BJ (cell line): ENCODE data around the gene PPP1R2. TPM values are rescaled to one million over a fixed set of nuclear protein-coding genes. Genes with fewer than 3 reads are reported as not detected.

Experiments
- CTCF ChIA-PET: fragments of 350-600 bp; formaldehyde crosslinking; extraction: SDS; loops from one replicate; lab custom pipeline; 2021; ENCODE audit warnings: antibody characterized with exemption, inconsistent platforms; lab: Yijun Ruan, JAX
- POLR2A ChIA-PET: fragments of 300-600 bp; sonication (Branson Sonifier 250); formaldehyde crosslinking; extraction: SDS; loops from one replicate; lab custom pipeline; 2021; ENCODE audit warnings: antibody characterized with exemption; lab: Charles Lee
- DNase-seq: peaks from one replicate; pipeline ENCODE4 v3.0.0-alpha.2; 2011; ENCODE audit warnings: low read depth
- H3K27me3 ChIP-seq: 2 replicates; pipeline ENCODE4 v1.6.0; 2011; ENCODE audit warnings: low read length; ENCODE audit not compliant: control insufficient read depth, insufficient read depth
- H3K36me3 ChIP-seq: 2 replicates; pipeline ENCODE4 v1.5.1; 2011; ENCODE audit warnings: low read length; ENCODE audit not compliant: control insufficient read depth, insufficient read depth
- H3K4me3 ChIP-seq: 2 replicates; pipeline ENCODE4 v1.5.1; 2011; ENCODE audit warnings: low read depth, mild to moderate bottlenecking, control low read depth, low read length
- polyA plus RNA-seq: library from polyadenylated mRNA; depleted of rRNA; stranded (reverse); fragments of >200 nt; gene quantifications from 2 replicates; pipeline ENCODE4 v1.2.3, GENCODE V29; 2011
- TF ChIP-seq, protein P1 (sequence below): IDR thresholded peaks from 2 replicates; pipeline ENCODE4 v1.5.1; 2011; ENCODE audit warnings: low read depth, mild to moderate bottlenecking, control low read depth, inconsistent platforms, low read length, moderate library complexity; ENCODE audit not compliant: insufficient read depth

Gene PPP1R2
- polyA plus RNA-seq, 1 experiment: 41.9 TPM

GRCh38 chr3:195535293-195535692 is 7.8 kb downstream of the PPP1R2 start:
- ChIA-PET CTCF (interaction anchor here (1.0 to 4.1 kb wide), 2 partner anchors 265 to 273 kb away, joined by 3 to 19 read pairs; partner anchors contain the start of gene XXYLT1), POLR2A (no interaction called here)
- DNase-seq: no peak
- H3K27me3 ChIP-seq: no peaks in the 10 kb centered on the region
- TF ChIP-seq, protein P1, sequence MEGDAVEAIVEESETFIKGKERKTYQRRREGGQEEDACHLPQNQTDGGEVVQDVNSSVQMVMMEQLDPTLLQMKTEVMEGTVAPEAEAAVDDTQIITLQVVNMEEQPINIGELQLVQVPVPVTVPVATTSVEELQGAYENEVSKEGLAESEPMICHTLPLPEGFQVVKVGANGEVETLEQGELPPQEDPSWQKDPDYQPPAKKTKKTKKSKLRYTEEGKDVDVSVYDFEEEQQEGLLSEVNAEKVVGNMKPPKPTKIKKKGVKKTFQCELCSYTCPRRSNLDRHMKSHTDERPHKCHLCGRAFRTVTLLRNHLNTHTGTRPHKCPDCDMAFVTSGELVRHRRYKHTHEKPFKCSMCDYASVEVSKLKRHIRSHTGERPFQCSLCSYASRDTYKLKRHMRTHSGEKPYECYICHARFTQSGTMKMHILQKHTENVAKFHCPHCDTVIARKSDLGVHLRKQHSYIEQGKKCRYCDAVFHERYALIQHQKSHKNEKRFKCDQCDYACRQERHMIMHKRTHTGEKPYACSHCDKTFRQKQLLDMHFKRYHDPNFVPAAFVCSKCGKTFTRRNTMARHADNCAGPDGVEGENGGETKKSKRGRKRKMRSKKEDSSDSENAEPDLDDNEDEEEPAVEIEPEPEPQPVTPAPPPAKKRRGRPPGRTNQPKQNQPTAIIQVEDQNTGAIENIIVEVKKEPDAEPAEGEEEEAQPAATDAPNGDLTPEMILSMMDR: no peak
- H3K4me3 ChIP-seq: no peak overlapping the region
- no peaks in the 10 kb centered on the region for H3K36me3 ChIP-seq

GRCh38 chr3:195532834-195533233 is 10.3 kb downstream of the PPP1R2 start:
- Histone ChIP-seq H3K36me3 (no peaks in the 10 kb centered on the region), H3K27me3 (no peaks in the 10 kb centered on the region), H3K4me3 (no peak overlapping the region)
- ChIA-PET POLR2A (no interaction called here), CTCF (interaction anchor here (0.6 to 4.1 kb wide), 4 partner anchors 10 to 850 kb away, joined by 3 to 19 read pairs (median 4); partner anchors contain the start of gene XXYLT1)
- TF ChIP-seq, protein P1: no peak
- no peak for DNase-seq

GRCh38 chr3:195532345-195532744 is 10.8 kb downstream of the PPP1R2 start:
- ChIA-PET CTCF (interaction anchor here (1.8 to 4.1 kb wide), 2 partner anchors 9 to 262 kb away, joined by 4 to 19 read pairs; partner anchors contain the start of gene XXYLT1), POLR2A (no interaction called here)
- H3K36me3 ChIP-seq: no peaks in the 10 kb centered on the region
- DNase-seq: no peak
- no peaks in the 10 kb centered on the region for H3K27me3 ChIP-seq
- TF ChIP-seq, protein P1: no peak
- H3K4me3 ChIP-seq: no peak overlapping the region

DNA sequence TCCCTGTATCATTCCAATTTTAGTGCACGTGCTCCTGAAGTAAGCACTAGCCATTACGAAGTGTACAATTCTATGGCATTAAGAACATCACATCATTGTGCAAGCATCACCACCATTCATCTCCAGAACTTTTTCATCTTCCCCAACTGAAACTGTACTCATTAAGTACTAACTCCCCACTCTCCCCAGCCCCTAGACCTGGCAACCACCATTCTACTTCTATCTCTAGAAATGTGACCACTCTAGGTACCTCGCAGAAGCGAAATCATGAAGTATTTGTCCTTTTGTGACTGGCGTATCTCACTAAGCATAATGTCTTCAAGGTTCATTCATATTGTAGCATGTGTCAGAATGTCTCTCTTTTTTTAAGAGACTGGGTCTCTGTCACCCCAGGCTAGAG is 11.4 kb downstream of the PPP1R2 start:
- Histone ChIP-seq H3K4me3 (no peak overlapping the region), H3K27me3 (no peaks in the 10 kb centered on the region), H3K36me3 (no peaks in the 10 kb centered on the region; the same call in 1 of the 2 replicates)
- DNase-seq: no peak
- TF ChIP-seq, protein P1: no peak
- ChIA-PET CTCF (interaction anchor here (1.8 to 4.1 kb wide), 2 partner anchors 9 to 261 kb away, joined by 4 to 19 read pairs; partner anchors contain the start of gene XXYLT1), POLR2A (no interaction called here)

DNA sequence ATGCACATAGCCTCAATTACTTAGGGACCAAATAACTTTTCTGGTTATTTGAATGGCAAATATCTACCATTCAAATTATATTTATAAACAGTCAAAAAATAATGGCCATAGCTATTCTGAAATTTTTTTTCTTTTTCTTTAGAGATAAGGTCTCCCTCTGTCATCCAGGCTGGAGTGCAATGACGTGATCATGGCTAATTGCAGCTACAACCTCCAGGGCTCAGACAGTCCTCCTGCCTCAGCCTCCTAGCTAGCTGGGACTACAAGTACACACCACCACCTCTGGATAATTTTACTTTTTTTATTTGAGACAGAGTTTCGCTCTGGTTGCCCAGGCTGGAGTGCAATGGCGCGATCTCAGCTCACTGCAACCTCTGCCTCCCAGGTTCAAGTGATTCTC is 16.6 kb downstream of the PPP1R2 start:
- ChIA-PET POLR2A (no interaction called here), CTCF (interaction anchor here (0.7 to 7.4 kb wide), 2 partner anchors 253 to 340 kb away, joined by 3 to 160 read pairs; partner anchors contain the start of gene XXYLT1)
- H3K36me3 ChIP-seq: peaks cover 3% of the 10 kb centered on the region
- DNase-seq: no peak
- TF ChIP-seq, protein P1: no peak
- no peak overlapping the region for H3K4me3 ChIP-seq
- H3K27me3 ChIP-seq: no peaks in the 10 kb centered on the region
